LNCaP clone FGC (cell line): ENCODE results near the gene CLOCK.

Experiments
- DNase-seq: peaks from one replicate; pipeline ENCODE4 v3.0.0-alpha.2; 2011; ENCODE audit warnings: low read depth
- H3K4me3 ChIP-seq: 2 replicates; pipeline ENCODE4 v1.5.1; 2011; ENCODE audit warnings: mild to moderate bottlenecking, low read depth, low read length, control low read depth
- CTCF ChIP-seq: IDR thresholded peaks from 2 replicates; pipeline ENCODE4 v1.5.1; 2012; ENCODE audit warnings: mild to moderate bottlenecking; ENCODE audit not compliant: control insufficient read depth, insufficient read depth; ENCODE audit errors: extremely low read depth

The CLOCK gene

GRCh38 chr4:55458611-55459010, 88.1 kb downstream of the CLOCK start:
- DNase-seq, result no peak
- TF ChIP-seq CTCF, result no peak
- no peak overlapping the region for H3K4me3 ChIP-seq

GRCh38 chr4:55458164-55458563, 88.5 kb downstream of the CLOCK start:
- TF ChIP-seq CTCF, result no peak
- DNase-seq, result no peak

GRCh38 chr4:55450566-55450965, 96.1 kb downstream of the CLOCK start:
- H3K4me3 ChIP-seq, result no peak overlapping the region
- no peak for DNase-seq
- no peak for TF ChIP-seq CTCF

More at GRCh38 chr4:55458164-55458563, 88.5 kb downstream of the CLOCK start:
- H3K4me3 ChIP-seq, result no peak overlapping the region

GRCh38 chr4:55447831-55448230, 98.9 kb downstream of the CLOCK start:
- no peak for TF ChIP-seq CTCF
- no peak overlapping the region for H3K4me3 ChIP-seq
- DNase-seq, result no peak

- no peak for TF ChIP-seq CTCF
- H3K4me3 ChIP-seq, result no peak overlapping the region
- no peak for DNase-seq
Observed at GRCh38 chr4:55447108-55447708, 99.5 kb downstream of the CLOCK start.

GRCh38 chr4:55446578-55446922, 100.2 kb downstream of the CLOCK start:
- no peak for TF ChIP-seq CTCF
- DNase-seq, result no peak

GRCh38 chr4:55445921-55446577, 100.7 kb downstream of the CLOCK start:
- DNase-seq, result no peak
- no peak for TF ChIP-seq CTCF
- H3K4me3 ChIP-seq, result no peak overlapping the region

More at GRCh38 chr4:55446578-55446922, 100.2 kb downstream of the CLOCK start:
- no peak overlapping the region for H3K4me3 ChIP-seq
